HG02973 (cell line): ENCODE measurements around the gene MKI67.

Experiments used
- ATAC-seq: cut with Tn5 transposase; IDR thresholded peaks from one replicate; pipeline ENCODE4 v1.9.1; 2021; ENCODE audit warnings: moderate library complexity; ENCODE audit not compliant: unreplicated experiment

The MKI67 gene

DNA sequence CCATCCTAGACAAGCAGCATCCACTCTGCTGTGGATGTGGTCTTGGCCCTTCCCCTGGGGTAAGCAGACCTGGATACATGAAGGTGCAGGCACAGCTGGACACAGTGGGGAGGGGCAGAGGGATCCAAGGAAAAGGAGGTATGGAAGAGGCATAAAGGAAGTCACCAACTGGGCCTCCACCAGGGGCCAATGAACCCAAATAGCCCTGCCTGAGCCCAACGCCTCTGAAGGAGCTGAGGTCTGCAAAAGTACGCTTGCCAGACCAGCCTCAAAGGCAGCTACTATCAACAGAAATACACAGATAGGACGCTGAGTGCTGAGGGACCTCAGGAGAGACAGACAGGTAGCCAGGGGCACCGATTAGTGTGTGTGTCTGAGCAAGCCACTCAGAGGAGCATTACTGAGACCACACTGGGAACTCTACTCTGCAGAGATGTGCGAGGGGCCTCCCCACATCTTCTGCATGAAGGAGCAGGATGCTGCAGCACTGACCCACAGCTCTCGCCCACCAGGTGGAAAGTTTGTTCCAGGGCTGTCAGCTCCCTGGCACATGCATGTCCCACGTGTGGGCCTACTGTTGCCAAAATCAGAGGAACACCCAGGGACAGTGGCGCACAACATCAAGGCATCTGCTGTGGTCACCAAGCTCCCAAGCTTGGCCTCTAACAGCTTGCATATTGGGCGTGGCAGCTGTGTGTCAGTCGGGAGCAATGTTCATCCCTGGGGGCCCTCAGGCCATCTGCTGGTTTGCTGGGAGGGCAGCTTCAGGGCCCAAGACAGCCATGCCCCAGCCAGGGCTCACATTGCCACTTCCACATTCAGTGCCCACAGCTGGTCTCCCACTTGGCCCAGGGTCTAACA, 40.0 kb downstream of the MKI67 start:
- ATAC-seq, result no peak

DNA sequence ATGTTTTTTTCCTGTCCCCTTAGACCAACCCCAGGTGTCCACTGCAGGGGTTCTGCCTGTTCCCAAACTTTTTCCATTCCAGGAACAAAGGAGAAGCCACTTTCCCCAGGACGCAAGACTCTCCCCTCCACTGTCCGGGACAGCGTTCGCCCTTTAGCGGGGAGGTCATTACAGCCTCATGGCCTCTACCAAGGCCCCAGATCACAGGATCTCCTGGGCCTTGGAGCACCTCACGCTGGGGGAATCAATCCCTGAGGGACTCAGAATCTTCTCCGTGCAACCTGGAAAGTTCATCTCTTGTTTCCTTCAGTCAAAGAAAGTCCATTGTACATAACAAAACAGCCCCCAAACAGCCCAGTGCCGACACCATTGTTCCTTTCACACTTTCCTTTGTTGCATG, 41.2 kb downstream of the MKI67 start:
- no peak for ATAC-seq

DNA sequence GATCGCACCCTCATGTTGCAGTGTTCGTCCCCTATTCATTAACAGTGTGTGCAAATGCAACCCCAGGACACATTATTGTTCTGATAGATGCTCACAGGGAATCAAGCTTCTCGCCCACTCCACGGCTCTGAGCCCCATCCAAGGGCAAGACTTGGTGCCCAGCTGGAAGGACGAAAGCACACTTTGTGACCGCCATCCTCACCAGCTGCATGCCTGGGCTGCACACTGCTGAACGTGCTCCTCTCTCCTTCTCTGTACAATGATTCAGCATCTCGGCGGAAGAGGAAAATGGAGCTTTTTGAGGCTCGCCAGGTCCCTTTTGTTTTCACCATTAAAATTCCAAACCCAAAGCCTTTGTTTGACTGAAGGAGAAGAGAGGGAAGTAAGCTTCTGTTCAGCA, 41.9 kb downstream of the MKI67 start:
- ATAC-seq, result no peak

DNA sequence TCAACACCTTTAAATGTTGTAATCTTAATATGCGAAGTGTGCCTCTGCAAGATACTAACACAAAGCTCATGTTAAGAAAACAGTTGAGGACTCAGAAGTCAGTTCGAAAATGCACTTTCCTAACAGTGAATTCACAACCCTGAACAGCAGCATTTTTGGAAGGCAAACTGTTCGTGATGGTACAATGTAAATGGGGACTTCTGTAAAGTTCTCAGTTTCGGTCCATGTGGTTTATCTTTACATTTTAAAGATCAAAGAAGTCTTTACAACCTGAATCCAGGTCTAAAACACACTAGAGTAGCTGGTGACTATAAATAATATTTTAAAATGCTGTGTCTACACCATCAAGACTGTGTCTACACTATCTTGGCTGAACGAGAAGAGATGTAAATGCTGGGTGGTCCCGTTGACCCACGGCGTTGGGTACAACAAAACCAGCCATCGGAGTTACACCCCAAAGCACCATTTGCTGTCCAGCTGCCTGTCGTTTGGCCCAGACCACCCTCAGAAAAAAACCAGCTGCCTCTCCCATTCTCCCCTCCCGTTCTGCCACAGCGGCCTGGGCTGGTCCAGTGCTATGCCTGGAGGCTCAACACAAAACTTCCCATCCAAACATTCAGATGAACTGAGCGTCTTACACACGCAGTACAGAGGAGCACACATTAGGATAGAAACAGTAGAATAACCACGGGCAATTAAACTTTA, 42.9 kb downstream of the MKI67 start:
- ATAC-seq, result no peak

DNA sequence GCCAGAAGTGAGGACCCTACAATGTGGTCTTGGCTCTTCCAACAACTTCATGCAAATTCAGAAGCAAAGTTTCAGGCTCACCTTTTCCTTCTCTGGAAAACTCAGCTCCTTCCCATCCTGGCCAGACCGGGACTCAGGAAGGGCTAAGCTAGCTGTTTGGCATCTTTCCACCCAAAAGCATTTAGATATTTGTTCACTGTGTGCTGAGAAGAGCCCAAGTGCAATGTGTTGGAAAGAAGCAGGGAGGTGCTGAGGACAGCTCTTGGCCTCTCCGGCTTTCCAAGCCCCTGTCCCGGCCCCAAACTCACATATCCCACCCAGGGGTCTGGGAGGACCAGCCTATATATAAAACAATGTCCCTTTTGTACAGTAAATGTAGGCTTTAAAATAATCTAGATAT, 44.5 kb downstream of the MKI67 start:
- no peak for ATAC-seq

DNA sequence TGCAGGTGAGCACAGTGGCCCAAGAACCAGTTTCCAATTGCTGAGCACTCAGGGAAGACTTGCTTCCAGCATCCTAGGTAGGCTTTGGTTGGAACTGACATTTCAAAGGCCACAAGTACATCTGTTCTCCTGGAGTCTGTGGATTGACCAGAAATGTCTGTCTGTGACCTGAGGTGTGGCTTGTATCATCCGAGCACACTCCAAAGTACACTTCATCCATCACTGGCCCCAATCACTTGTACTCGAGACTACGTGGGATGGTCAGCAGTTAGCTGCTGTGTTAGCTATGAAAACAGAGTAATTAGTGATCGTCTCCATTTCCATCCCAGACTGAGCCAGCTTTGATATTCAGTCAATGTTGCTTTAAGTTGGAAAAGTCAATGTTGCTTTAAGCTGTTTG, 45.0 kb downstream of the MKI67 start:
- no peak for ATAC-seq

DNA sequence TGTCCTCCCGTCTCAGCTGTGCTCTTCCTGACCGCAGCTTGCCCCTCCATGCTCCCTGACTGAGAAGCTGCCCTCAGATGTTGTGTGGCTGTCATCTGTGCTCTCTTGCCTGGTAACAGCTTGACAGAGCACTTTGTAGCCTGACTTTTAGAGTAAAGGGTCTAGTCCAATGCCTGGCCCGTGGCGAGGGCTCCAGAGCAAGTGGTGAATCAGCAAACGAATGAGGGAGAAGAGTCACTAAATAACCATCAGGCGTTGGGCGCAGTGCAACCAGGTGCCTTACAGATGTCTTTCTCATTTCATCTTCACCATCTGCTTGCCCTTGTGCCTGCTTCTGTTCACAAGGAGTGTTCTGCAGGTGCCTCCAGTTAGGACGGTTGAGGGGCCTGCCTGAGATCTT, 45.6 kb downstream of the MKI67 start:
- ATAC-seq, result no peak

DNA sequence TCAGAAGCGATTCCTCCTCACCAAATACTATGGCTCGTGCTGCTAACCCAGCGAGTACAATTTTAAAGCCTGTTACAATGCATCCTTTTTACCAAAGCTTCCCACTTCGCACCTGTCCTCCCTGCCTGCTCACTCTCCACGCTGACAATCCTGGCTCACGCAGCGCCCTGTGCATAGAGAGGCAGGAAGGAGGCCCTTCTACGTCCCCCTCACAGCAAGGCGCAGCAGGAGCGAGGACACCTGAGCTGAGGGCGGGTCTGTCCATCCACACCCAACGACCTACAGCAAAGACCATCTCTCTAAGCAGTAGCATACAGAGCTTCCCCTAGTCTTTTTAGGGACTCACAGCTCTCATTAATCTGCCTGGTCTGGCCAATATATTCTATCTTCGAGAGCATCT, 46.0 kb downstream of the MKI67 start:
- ATAC-seq, result no peak

DNA sequence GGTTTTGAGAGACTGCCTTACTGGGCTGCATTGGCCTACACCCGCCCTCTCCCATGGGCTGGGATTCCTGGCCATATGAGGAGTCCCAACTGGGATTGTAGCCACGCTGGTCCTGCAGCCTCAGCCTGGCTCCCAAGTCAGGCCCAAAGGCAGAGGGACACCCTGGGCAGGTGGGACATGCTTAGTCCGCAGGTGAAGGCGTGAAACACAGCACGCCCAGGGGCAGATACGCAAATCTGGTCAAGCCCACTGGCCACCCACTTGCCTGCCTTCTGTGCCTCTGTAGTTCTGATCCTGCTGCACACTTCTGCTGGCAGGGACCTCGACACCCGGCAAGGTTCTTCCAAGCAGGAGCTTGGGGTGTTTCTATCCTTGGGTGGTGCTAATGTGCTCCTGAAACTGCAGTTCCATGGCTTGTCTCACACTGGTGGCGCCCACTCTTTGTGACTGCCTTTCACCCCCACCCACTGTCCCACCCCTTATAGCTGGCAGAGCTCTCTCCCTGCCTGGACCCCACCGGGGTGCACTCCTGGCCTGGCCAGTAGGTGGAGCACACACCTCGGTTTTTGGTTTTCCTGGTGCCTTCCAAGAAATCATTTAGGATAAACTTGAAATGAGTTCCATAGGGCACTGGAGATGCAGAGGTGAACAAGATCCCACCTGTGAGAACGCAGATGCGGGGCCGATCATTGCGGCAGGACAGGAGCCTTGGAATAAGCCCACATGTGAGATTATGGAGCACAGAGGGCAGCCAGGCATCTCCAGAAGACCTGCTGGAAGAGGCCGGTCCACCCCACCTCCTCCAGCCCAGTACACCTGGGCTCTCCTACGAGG, 47.9 kb downstream of the MKI67 start:
- peak; percentile 61 for ATAC-seq

DNA sequence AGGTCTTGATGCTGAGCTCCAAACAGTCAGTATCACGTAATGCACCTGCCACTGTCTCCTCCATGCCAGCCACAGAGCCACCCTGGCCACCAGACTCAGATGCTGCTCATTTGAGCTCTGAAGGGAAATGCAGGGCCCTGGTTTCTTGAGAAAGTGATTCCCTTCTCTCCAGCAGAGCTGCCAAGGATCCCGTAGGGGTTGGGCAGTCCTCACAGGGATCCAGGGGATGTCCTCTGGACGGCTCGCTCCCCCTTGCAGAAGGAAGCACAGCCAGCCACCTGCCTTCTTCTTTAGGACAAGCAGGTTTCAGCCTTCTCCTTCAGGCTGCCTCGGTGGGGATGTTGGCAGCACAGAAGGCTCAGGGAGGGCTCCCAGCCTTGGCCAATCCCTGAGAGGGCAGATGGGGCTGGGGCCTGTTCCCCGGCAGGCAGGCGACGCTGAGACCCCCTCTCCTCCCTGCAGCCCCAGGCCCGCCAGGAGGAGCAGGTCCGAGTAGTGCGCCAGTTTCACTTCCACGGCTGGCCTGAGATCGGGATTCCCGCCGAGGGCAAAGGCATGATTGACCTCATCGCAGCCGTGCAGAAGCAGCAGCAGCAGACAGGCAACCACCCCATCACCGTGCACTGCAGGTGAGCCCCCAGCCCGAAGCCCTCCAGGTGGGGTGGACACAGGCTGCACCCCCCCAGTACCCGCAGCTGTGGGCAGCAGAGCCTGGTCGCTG, 48.9 kb downstream of the MKI67 start:
- no peak for ATAC-seq

DNA sequence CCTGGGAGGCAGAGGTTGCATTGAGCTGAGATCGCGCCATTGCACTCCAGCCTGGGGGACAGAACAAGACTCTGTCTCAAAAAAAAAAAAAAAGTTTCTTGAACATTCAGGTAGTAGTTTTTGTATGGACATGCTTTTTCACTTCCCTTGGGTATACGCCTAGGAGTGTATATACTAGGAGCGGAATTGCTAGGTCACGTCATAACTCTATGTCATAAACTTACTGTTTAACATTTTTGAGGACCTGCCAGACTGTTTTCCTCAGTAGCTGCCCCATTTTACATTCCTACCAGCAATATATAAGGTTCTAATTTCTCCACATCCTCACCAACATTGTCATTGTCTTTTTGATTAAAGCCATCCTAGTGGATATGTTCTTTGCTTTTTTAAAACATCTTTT, 51.6 kb downstream of the MKI67 start:
- ATAC-seq, result no peak

DNA sequence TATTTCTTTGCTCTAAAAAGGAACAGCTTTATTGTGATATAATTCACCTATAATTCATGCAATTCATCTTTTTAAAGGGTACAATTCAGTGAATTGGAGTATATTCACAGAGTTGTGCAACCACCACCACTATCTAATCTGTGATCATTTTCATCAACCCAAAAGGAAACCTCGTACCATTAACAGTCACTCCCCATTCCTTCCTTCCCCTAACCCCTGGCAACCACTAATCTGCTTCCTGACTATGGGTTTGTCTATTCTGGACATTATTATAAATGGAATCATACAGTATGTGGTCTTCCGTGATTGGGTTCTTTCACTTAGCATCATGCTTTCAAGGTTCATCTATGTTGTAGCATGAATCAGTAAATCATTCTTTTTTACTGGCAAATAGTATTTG, 52.3 kb downstream of the MKI67 start:
- ATAC-seq, result no peak

DNA sequence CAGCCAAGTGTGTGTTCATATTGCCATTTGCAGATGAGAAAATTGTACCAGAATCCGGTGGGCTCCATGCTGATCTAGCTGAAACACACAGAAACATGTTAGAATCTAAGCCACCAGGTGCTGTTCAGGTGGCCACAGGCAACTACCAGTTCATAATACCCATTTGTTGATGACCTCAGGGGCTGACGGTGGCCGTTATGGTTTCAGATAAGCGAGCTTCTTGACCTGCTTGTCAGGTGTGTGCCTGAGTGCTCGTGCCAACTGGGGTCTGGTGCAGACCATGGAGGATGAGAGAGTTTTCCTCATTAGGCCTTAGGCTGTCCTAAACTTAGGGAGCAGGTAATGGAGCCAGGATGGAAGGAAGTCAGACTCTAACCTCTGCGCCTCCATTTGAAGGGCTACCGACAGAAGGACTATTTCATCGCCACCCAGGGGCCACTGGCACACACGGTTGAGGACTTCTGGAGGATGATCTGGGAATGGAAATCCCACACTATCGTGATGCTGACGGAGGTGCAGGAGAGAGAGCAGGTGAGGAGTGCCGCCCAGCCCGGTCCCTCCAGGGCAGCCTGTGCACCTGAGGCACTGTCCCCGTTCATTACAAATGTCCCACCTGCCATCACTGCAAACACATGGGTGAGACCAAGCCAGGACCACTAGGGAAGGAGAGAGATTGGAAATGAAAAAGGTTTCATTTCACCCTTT, 53.1 kb downstream of the MKI67 start:
- no peak for ATAC-seq

DNA sequence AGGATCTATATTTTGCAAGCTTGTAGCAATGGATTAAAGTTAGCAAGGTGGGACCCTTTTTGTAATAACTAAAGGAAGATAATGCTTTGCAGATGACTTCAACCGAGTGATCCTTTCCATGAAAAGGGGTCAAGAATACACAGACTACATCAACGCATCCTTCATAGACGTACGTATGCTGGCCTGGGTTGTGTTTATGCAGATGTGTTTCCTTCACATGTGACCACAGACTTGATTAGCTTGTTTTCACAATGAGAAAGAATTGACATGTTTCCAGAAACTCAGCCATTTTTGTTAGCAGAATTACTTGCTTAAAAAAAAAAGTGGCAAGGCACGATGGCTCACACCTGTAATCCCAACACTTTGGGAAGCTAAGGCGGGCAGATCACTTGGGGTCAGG, 54.2 kb downstream of the MKI67 start:
- ATAC-seq, result no peak

DNA sequence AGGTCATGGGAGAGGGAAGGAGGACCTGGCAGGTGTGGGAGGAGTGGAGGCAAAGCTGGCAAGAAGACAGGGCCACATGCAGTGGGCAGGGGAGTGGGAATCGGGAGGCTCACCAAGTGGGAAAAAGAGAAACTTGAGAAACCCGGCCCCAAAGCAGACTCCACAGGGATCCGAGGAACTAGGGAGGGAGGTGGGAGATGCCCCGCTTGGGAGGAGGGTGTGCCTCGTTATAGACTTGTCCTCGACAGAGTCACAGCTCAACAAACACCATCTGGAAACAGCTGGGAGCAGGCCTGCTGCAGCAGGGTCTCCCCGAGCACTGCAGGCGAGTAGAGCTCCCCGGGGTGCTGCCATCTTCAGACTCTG, 54.8 kb downstream of the MKI67 start:
- no peak for ATAC-seq

DNA sequence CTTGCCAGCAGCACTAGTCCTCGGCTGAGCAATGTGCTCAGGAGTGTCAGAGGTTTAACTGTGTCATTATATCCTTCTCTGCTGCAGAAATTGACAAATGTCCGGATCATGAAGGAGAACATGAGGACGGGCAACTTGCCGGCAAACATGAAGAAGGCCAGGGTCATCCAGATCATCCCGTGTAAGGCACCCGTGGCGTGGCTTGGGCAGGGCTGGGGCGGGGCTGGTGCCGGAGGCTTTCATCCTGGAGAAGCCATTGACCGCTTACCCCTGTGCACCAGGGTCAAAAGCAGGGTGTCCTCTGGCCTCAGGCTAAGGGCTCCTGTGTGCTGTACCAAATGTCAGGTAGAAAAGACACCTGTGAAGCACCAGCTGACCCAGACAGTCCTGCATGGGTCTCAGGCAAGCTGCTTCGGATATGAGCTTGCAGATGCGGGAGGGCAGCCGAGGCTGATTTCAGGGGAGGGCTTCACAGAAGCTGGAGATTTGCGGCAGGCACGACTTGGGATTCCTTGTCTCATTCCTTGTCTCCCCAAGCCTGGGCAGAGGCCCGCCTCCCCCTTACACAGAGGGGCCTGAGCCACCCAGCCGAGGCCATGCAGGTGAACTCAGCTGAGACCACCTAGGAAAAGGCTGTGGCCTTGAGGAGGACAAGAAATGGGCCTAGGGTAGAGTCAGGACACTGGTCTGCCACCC, 55.4 kb downstream of the MKI67 start:
- ATAC-seq, result no peak

DNA sequence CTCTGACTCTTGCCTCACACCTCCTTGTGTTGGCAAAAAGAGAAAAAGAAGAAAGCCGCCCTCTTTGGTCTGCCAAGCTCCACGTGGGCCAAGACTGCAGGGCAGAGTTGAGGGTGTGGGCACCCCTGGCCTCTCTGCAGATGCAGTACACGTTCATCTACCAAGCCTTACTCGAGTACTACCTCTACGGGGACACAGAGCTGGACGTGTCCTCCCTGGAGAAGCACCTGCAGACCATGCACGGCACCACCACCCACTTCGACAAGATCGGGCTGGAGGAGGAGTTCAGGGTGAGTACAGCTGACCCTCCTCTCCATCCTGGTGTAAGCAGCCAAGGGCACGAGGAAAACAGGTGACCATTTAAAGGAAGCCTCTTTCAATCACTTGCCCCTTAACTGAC, 56.1 kb downstream of the MKI67 start:
- no peak for ATAC-seq

DNA sequence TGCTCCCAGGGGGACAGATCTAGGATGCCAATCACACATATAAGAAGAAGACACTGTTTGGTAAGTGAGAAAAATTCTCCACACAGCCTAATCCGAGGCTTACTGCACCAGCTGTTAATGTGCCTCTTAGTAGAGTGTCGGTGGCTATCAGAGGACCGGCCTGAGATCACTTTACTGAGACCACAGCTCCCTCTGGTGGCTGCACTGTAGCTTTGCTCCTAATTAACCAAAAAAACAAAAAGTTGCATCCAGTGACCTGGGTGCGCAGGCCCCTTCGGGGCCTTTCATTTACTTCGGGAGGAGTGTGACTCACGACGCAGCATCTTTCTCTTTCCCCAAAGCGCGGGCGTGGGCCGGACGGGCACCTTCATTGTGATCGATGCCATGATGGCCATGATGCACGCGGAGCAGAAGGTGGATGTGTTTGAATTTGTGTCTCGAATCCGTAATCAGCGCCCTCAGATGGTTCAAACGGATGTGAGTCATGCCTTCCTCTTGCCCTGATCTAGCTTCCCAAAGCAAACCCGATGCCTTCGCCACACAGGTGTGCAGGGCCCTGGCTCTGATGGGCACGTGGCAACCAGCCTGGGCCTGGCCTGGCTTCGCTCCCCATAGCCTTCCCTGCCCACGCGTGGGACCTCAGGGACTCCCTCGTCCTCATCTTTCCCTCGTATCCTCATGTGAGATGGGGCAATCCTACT, 56.7 kb downstream of the MKI67 start:
- ATAC-seq, result peak; percentile 36
